HepG2 (cell line): Measurements from ENCODE around the gene TADA3. TPM values are rescaled to one million over a fixed set of nuclear protein-coding genes. Genes with fewer than 3 reads are reported as not detected.
A peak's percentile ranks its signal among the peaks of the same experiment; 100 is the strongest.

ENCODE experiments used
- CBX1 ChIP-seq: IDR thresholded peaks from one replicate; pipeline ENCODE4 v1.6.1; 2016; ENCODE audit warnings: antibody characterized with exemption, low read depth
- CREBL2 ChIP-seq: sonication (generic); formaldehyde crosslinking; IDR thresholded peaks from 2 replicates; pipeline ENCODE4 v1.8.1; 2023; ENCODE audit warnings: missing genetic modification reagents, mild to moderate bottlenecking, borderline replicate concordance
- E2F2 ChIP-seq: sonication (generic); formaldehyde crosslinking; IDR thresholded peaks from 2 replicates; pipeline ENCODE4 v1.4.0; 2020; ENCODE audit warnings: missing genetic modification reagents, borderline replicate concordance
- FOXA1 ChIP-seq, 2 experiments: fragments of 450-650 bp in 1 of 2; sonication (generic) in 1 of 2; formaldehyde crosslinking in 1 of 2; IDR thresholded peaks; 2 replicates each; pipeline versions ENCODE4 v1.4.0 to v1.6.1; 2016 to 2020; ENCODE audit warnings: missing genetic modification reagents in 1 of 2
- GTF2F1 ChIP-seq: fragments of 150-350 bp; IDR thresholded peaks from 2 replicates; pipeline ENCODE4 v1.6.1; 2014; ENCODE audit warnings: low read length
- GTF3A ChIP-seq: sonication (generic); formaldehyde crosslinking; conservative IDR thresholded peaks from 2 replicates; pipeline ENCODE4 v1.4.0; 2020; ENCODE audit warnings: mild to moderate bottlenecking, missing genetic modification reagents
- HBP1 ChIP-seq: IDR thresholded peaks from 2 replicates; pipeline ENCODE4 v1.6.1; 2016; ENCODE audit warnings: low read depth, control low read depth
- HHEX ChIP-seq: IDR thresholded peaks from 2 replicates; pipeline ENCODE4 v1.6.1; 2016; ENCODE audit warnings: control low read depth
- IRF2 ChIP-seq: IDR thresholded peaks from 2 replicates; pipeline ENCODE4 v1.6.1; 2018; ENCODE audit warnings: missing genetic modification reagents, missing compliant biosample characterization
- KDM4B ChIP-seq: sonication (generic); formaldehyde crosslinking; IDR thresholded peaks from 2 replicates; pipeline ENCODE4 v1.4.0; 2020; ENCODE audit warnings: missing genetic modification reagents
- MYC ChIP-seq: sonication (generic); formaldehyde crosslinking; IDR thresholded peaks from 2 replicates; pipeline ENCODE4 v1.9.0; 2021; ENCODE audit warnings: missing genetic modification reagents, borderline replicate concordance
- NFE2L1 ChIP-seq: sonication (generic); formaldehyde crosslinking; IDR thresholded peaks from 2 replicates; pipeline ENCODE4 v1.4.0; 2020; ENCODE audit warnings: missing genetic modification reagents, mild to moderate bottlenecking, borderline replicate concordance
- PITX1 ChIP-seq: sonication (generic); formaldehyde crosslinking; IDR thresholded peaks from 2 replicates; pipeline ENCODE4 v1.5.1; 2020; ENCODE audit warnings: mild to moderate bottlenecking, missing genetic modification reagents
- POLR2A ChIP-seq, 2 experiments: IDR thresholded peaks; 2 replicates each; pipeline ENCODE4 v1.6.1; 2011; ENCODE audit warnings: low read depth in 2 of 2, low read length in 2 of 2, mild to moderate bottlenecking in 1 of 2, moderate library complexity in 1 of 2; ENCODE audit not compliant: insufficient read depth in 1 of 2
- RCOR2 ChIP-seq: IDR thresholded peaks from 2 replicates; pipeline ENCODE4 v1.6.1; 2016; ENCODE audit warnings: missing biosample characterization, missing genetic modification reagents
- SAP130 ChIP-seq: IDR thresholded peaks from 2 replicates; pipeline ENCODE4 v1.6.1; 2016; ENCODE audit warnings: low read depth
- SRSF1 ChIP-seq: fragments of 200-400 bp; formaldehyde crosslinking; optimal IDR thresholded peaks from 2 replicates; pipeline ENCODE3; 2017; ENCODE audit warnings: mild to moderate bottlenecking, low read depth, low read length, moderate library complexity
- TCF7 ChIP-seq: sonication (generic); IDR thresholded peaks from 2 replicates; pipeline ENCODE4 v1.6.1; 2016; ENCODE audit warnings: antibody characterized with exemption, low read depth
- TERF1 ChIP-seq: sonication (generic); formaldehyde crosslinking; IDR thresholded peaks from 2 replicates; pipeline ENCODE4 v1.8.0; 2022; ENCODE audit warnings: mild to moderate bottlenecking, missing genetic modification reagents, moderate library complexity
- TMF1 ChIP-seq: sonication (generic); formaldehyde crosslinking; IDR thresholded peaks from 2 replicates; pipeline ENCODE4 v1.8.1; 2022; ENCODE audit warnings: low read depth, missing genetic modification reagents
- ZC3H4 ChIP-seq: sonication (generic); formaldehyde crosslinking; IDR thresholded peaks from 2 replicates; pipeline ENCODE4 v1.4.0; 2020; ENCODE audit warnings: missing genetic modification reagents, borderline replicate concordance
- ZNF138 ChIP-seq: sonication (generic); formaldehyde crosslinking; IDR thresholded peaks from 2 replicates; pipeline ENCODE4 v1.5.0; 2020; ENCODE audit warnings: mild to moderate bottlenecking, low read depth, missing genetic modification reagents
- ZNF143 ChIP-seq: sonication (generic); formaldehyde crosslinking; IDR thresholded peaks from 2 replicates; pipeline ENCODE4 v1.4.0; 2020; ENCODE audit warnings: missing genetic modification reagents
- ZNF34 ChIP-seq: sonication (generic); formaldehyde crosslinking; IDR thresholded peaks from 2 replicates; pipeline ENCODE4 v1.4.0; 2020; ENCODE audit warnings: mild to moderate bottlenecking, missing genetic modification reagents, borderline replicate concordance
- ZNF576 ChIP-seq: sonication (generic); formaldehyde crosslinking; IDR thresholded peaks from 2 replicates; pipeline ENCODE4 v1.4.0; 2020; ENCODE audit warnings: mild to moderate bottlenecking, missing genetic modification reagents
- ZNF589 ChIP-seq: sonication (generic); formaldehyde crosslinking; conservative IDR thresholded peaks from 2 replicates; pipeline ENCODE4 v1.8.0; 2022; ENCODE audit warnings: mild to moderate bottlenecking, moderate library complexity, missing genetic modification reagents
- ZNF841 ChIP-seq: sonication (generic); formaldehyde crosslinking; IDR thresholded peaks from 2 replicates; pipeline ENCODE4 v1.8.1; 2023; ENCODE audit warnings: missing genetic modification reagents, borderline replicate concordance
- ZNF878 ChIP-seq: sonication (generic); formaldehyde crosslinking; IDR thresholded peaks from 2 replicates; pipeline ENCODE4 v1.8.1; 2023; ENCODE audit warnings: mild to moderate bottlenecking, missing genetic modification reagents, moderate library complexity
- polyA plus RNA-seq, 8 experiments: library from polyadenylated mRNA; depleted of rRNA in 3 of 8; stranded (reverse) in 7 of 8; unstranded in 1 of 8; fragments of >200 nt; fragmentation: Illumina TruSeq in 4 of 8; extraction: Trizol in 4 of 8; gene quantifications; 2 replicates each; pipeline versions ENCODE4 v1.2.1 to v1.2.3, GENCODE V29; 2011 to 2016; ENCODE audit warnings: low read depth in 4 of 8, missing spikeins in 1 of 8, mixed read lengths in 1 of 8; ENCODE audit not compliant: insufficient read depth in 1 of 8
- total RNA-seq, 5 experiments: library from RNA; depleted of rRNA; stranded (reverse); fragments of >200 nt; fragmentation: Illumina TruSeq; extraction: Trizol; gene quantifications; 2 replicates each; pipeline ENCODE4 v1.2.3, GENCODE V29; 2016; ENCODE audit warnings: low read depth in 1 of 5

TADA3 gene
- total and polyA plus RNA-seq, 2 of the 13 experiments (the other 11 are each of a cell fraction or from before 2014, with no cell fraction given), result 32.1 to 37.1 TPM

GRCh38 chr3:9750556-9751411 lies 41.5 kb downstream of the TADA3 start (continued):
- TF ChIP-seq ZNF34, result no peak
- TF ChIP-seq ZNF138 (CRISPR knock-in tag), result no peak
- no peak for TF ChIP-seq TCF7
- TF ChIP-seq FOXA1 (IDR thresholded peaks at IDR 0.05), result no peak
- no peak for TF ChIP-seq FOXA1 (CRISPR knock-in tag; IDR thresholded peaks at IDR 0.05)
- no peak for TF ChIP-seq IRF2 (CRISPR knock-in tag)
- TF ChIP-seq GTF2F1, result no peak
- peak in 1 of 2 experiments; percentile 38; a peak in 1 of 4 replicates for TF ChIP-seq POLR2A (IDR thresholded peaks at IDR 0.05; ENCODE audit: insufficient read depth in 1 of 2, low read depth in 2 of 2, low read length in 2 of 2)
- TF ChIP-seq ZNF589, result no peak; the same call in 1 of the 2 replicates
- no peak for TF ChIP-seq TMF1 (CRISPR knock-in tag)
- no peak for TF ChIP-seq ZNF143
- TF ChIP-seq SRSF1, result no peak
- TF ChIP-seq TERF1 (CRISPR knock-in tag), result no peak
- no peak for TF ChIP-seq HHEX (CRISPR knock-in tag)
- no peak for TF ChIP-seq ZNF878
- no peak for TF ChIP-seq KDM4B (CRISPR knock-in tag)
- TF ChIP-seq NFE2L1, result no peak
- TF ChIP-seq MYC (CRISPR knock-in tag), result peak; percentile 28; the same call in 1 of the 2 replicates
- TF ChIP-seq GTF3A (CRISPR knock-in tag), result no peak
- TF ChIP-seq ZNF841 (CRISPR knock-in tag), result no peak
- no peak for TF ChIP-seq ZC3H4 (CRISPR knock-in tag)
- TF ChIP-seq HBP1 (CRISPR knock-in tag), result no peak
- TF ChIP-seq CBX1, result no peak
- TF ChIP-seq ZNF576 (CRISPR knock-in tag), result no peak
- TF ChIP-seq SAP130 (CRISPR knock-in tag), result peak; percentile 42; the same call in 1 of the 2 replicates
- 0 out of 2 replicates have a peak, but pooled peaks have one; percentile 17 for TF ChIP-seq RCOR2 (CRISPR knock-in tag)
- no peak for TF ChIP-seq PITX1 (CRISPR knock-in tag)
- TF ChIP-seq E2F2 (CRISPR knock-in tag), result no peak
- no peak for TF ChIP-seq CREBL2 (CRISPR knock-in tag)
